GM18517 (cell line): ENCODE results near the gene SLC35G6.

Experiments used
- ATAC-seq: cut with Tn5 transposase; IDR thresholded peaks from one replicate; pipeline ENCODE4 v1.9.1; 2021; ENCODE audit warnings: mild to moderate bottlenecking, moderate library complexity; ENCODE audit not compliant: unreplicated experiment

The SLC35G6 gene

GRCh38 chr17:7499161-7499560, 17.9 kb downstream of the SLC35G6 start:
- ATAC-seq, result no peak

DNA sequence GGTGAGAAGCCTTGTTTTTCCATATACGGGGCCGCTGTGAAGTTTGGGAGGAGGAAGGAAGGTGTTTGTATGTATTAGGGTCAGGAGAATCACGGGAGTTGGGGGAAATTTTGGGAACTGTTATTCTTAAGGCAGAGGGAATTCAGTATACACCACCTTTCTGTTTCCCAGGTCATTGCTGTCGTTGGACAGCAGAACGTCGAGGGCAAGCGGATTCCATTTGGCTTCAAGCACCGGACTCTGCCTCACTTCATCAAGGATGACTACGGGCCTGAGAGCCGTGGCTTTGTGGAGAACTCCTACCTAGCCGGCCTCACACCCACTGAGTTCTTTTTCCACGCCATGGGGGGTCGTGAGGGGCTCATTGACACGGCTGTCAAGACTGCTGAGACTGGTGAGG, 20.5 kb downstream of the SLC35G6 start:
- no peak for ATAC-seq

DNA sequence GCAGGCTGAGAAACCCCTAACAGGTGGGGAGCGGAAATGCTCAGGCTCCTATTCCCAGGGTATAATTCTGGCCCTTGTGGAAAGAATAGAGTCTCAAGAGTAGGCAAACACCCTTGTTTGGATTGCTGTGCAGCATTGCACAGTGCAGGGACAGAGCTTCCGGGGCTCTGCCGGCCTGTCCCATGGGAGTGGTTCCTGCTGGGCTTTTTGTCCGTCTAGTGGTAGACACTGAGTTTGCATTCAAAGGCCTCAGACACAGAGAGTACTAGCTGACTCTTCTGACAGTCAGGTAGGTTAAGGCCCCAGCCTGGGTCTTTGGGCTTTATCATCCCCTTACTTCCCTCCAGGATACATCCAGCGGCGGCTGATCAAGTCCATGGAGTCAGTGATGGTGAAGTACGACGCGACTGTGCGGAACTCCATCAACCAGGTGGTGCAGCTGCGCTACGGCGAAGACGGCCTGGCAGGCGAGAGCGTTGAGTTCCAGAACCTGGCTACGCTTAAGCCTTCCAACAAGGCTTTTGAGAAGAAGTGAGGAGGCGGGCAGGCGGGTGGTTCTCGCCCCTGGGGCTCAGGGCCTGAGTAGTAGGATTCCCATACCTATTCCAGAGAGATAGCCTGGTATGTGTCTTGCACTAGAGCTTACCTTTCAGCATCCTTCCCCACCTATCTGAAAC, 21.1 kb downstream of the SLC35G6 start:
- no peak for ATAC-seq

- no peak for ATAC-seq
Observed at GRCh38 chr17:7502987-7503386, 21.7 kb downstream of the SLC35G6 start.

GRCh38 chr17:7503521-7503920, 22.3 kb downstream of the SLC35G6 start:
- ATAC-seq, result no peak

GRCh38 chr17:7508145-7508544, 26.9 kb downstream of the SLC35G6 start:
- ATAC-seq, result no peak

- ATAC-seq, result no peak
Observed at GRCh38 chr17:7508846-7509245, 27.6 kb downstream of the SLC35G6 start.

DNA sequence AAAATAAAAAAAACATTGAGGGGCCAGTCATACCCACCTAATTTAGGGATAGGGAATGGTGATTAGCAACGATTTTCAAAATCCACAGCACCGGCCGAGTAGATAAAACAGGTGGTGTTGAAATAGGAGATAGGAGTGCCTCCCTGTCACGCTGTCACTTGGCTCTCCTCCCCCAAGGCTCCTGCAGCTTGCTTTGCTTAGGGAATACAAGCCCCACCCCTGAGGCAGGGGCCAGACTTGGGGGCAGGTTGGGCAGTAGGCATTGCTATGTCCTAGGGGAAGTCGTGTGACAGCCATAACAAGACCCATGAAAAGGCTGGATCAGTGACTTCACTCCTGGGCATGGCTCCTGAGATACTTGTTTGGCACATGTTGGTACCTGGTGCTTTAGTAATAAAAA, 28.7 kb downstream of the SLC35G6 start:
- no peak for ATAC-seq

GRCh38 chr17:7511108-7511507, 29.9 kb downstream of the SLC35G6 start:
- no peak for ATAC-seq

DNA sequence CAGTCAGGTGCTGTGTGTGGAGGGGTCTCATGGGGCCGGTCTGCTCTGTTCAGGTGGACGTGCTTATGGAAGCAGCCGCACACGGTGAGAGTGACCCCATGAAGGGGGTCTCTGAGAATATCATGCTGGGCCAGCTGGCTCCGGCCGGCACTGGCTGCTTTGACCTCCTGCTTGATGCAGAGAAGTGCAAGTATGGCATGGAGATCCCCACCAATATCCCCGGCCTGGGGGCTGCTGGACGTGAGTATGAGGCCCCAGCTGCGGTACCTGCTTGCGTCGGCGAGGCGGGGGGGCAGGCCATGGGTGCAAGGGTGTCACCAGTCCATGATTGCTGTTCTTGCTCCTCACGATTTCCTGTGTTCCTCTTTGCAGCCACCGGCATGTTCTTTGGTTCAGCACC, 30.9 kb downstream of the SLC35G6 start:
- ATAC-seq, result no peak

GRCh38 chr17:7512824-7513540, 31.7 kb downstream of the SLC35G6 start:
- no peak for ATAC-seq

DNA sequence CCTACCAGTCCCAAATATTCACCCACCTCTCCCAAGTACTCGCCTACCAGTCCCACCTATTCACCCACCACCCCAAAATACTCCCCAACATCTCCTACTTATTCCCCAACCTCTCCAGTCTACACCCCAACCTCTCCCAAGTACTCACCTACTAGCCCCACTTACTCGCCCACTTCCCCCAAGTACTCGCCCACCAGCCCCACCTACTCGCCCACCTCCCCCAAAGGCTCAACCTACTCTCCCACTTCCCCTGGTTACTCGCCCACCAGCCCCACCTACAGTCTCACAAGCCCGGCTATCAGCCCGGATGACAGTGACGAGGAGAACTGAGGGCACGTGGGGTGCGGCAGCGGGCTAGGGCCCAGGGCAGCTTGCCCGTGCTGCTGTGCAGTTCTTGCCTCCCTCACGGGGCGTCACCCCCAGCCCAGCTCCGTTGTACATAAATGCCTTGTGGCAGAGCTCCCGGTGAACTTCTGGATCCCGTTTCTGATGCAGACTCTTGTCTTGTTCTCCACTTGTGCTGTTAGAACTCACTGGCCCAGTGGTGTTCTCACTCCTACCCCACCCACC, 32.7 kb downstream of the SLC35G6 start:
- no peak for ATAC-seq

- no peak for ATAC-seq
Observed at GRCh38 chr17:7515911-7516610, 34.8 kb downstream of the SLC35G6 start.

- ATAC-seq, result no peak
Observed at GRCh38 chr17:7523033-7523432, 41.8 kb downstream of the SLC35G6 start.

DNA sequence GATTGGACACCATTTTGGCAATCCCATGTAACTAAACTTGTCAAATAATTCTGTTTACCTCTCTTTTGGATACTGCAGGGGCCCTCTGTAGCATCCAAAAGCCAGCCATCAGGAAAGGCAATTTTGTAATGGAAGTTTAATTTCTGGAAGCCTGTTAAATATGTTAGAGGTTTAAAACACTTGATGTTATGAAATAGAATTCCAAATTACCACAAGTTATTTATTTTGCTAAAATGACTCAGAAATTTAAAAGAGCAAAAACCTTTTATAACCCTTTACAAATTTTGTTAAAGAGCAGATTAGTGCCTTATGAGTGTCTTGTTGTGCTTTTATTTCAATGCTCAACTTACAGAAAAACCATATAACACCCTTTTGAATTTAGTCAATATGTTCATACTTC, 47.6 kb downstream of the SLC35G6 start:
- ATAC-seq, result no peak

GRCh38 chr17:7530023-7530900, 49.0 kb downstream of the SLC35G6 start:
- ATAC-seq, result no peak
